HG03521 (cell line): ENCODE data around the gene ARID3B.
"Not testable (repeated sequence)": the region's sequence is repeated elsewhere in the genome, so short reads cannot be mapped to it uniquely, and the experiment has no call there.

Source experiments
- ATAC-seq: cut with Tn5 transposase; IDR thresholded peaks from one replicate; pipeline ENCODE4 v1.9.1; 2021; ENCODE audit warnings: mild to moderate bottlenecking, moderate library complexity; ENCODE audit not compliant: unreplicated experiment

The ARID3B gene, protein sequence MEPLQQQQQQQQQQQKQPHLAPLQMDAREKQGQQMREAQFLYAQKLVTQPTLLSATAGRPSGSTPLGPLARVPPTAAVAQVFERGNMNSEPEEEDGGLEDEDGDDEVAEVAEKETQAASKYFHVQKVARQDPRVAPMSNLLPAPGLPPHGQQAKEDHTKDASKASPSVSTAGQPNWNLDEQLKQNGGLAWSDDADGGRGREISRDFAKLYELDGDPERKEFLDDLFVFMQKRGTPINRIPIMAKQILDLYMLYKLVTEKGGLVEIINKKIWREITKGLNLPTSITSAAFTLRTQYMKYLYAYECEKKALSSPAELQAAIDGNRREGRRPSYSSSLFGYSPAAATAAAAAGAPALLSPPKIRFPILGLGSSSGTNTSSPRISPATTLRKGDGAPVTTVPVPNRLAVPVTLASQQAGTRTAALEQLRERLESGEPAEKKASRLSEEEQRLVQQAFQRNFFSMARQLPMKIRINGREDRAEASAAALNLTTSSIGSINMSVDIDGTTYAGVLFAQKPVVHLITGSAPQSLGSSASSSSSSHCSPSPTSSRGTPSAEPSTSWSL

DNA sequence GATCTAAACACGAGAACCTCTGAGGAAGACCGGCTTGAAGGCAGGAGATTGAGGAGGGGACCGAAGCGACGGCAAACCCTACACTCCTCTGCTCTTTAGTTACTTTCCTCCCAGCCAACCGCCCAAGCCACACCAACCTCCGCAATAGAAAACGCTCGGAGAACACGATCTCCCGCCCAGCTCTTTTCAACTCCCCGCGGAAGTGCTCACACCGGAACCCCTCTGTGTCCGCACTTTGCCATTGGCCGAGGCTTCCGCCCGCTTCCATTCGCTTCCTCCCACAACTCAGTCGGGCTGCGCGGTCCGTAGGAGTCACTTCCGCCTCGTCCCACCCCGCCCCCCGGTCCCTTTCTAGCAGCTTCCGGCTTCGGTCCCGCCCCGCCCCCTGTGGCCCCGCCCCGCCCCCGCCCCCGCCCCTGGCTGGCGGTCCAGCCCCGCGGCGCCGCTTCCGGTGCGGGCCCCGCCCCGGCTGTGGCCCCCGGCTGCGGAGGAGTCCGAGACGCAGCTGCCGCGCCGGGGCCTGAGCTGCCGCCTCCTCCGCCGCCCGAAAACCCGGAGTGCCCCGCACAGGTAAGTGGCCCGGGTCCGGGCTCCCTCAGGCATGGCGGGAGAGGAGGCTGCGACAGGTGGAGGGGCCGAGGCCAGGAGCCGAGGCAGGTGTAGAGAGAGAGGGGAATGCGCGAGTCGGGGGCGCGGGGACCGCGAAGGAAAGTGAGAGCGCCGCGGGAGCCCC, at the start of gene ARID3B:
Gene ARID3B, plus strand, starts transcription at position 460 of the 733 bp plus-strand sequence. CDS start 2,717 bp downstream, outside the sequence.
- ATAC-seq = peak; percentile 83

DNA sequence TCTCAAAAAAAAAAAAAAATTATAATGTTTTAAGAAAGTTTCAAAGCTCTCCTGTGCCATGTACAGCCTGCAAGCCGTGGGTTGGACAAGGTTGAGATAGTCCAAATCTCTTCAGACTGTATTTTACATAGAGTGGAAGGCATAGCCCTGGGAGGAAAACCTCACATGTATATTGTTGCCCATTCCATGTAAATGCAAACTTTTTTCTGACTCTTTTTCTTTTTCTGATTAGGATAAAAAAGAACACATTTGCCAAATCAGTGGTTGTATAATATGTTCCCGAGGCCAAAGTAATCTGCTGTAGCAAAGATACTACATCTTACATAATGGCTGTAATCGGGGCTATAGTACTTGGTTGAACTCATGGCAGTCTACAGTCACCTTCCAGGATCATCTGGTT, 44.4 kb upstream of the ARID3B start:
- no peak for ATAC-seq

DNA sequence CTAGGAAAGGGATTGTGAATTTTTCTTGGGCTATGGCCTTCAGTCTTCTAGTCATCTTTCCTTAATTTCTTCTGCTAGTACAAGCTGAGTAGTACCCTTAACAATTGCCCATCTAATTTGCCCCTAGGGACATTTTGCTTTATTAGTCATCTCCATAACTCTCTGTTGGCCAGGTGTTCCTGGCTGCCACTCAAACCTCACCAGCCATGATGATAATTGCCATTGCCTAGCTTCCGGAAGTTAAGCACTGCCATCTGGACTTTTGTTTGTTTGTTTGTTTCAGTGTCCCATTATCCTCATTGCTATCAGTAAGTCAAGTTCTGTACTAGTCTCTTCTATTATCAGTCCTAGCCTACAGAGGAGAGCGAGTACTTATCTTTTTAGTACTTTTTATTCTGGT, 43.4 kb upstream of the ARID3B start:
- no peak for ATAC-seq

DNA sequence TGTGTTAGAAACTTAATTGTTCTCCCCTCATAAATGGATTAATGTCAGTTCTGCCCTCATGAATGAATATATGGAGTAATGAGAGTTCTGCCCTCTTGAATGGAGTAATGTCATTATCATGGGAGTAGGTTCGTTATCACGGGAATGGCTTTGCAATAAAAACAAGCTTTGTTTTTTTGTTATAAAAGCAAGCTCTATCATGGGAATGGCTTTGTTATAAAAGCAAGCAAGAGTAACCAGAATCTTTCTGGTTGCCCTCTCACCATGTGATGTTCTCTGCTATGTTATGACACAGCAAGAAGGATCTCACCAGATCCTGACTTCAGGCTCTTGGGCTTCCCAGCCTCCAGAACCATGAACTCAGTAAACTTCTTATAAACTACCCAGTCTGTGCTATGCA, 41.7 kb upstream of the ARID3B start:
- no peak for ATAC-seq

DNA sequence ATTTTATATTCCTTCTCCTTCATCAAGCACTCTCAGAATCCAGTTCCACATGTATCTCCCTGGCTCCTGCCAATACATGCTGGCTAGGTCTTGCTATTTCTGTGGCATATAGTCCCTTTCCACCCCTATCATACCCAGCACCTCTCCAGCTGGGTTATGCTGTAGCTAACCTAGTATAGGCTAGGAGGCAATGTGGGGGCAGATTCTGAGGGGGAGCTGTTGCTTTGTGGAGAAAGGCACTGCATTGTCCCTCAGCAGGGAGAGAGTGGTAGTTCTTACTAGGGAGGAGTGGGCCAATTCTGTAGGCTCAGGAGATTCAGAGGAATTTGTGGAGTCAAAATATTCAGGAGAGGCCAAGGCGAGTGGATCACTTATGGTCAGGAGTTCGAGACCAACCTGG, 40.6 kb upstream of the ARID3B start:
- ATAC-seq = no peak

DNA sequence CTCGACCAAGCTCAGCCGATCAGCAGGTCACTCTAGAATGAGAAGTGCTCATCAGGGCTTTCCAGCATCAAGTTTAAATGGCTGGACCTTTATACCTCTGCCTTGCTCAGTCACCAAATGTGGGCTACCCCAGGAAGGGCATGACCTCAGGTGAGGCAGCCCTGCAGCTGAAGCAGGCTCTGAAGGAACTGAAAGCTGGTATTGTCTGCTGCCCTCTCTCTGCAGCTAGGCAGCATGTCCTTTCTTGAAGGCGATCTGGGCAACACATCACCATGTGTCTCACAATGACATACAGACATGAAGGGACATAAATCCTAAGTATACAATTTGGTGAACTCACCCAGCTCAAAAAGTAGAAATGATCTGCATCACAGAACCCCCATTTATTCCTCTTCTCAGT, 38.7 kb upstream of the ARID3B start:
- no peak for ATAC-seq

DNA sequence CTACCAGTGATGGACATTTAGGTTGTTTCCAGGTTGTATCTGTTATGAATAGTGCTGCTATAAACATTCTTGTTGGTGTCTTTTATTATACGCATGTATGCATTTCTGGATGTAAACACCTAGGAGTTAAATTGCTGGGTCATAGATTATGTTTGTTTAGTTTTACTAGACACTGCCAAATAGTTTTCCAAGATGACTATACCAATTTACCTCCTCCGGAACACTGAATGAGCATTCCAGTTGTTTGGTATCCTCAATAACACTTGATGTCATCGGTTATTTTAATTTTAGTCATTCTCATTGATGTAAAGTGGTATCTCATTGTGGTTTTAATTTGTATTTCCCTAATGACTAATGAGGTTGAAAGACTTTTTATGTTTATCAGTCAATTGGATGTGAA, 36.6 kb upstream of the ARID3B start:
- no peak for ATAC-seq

DNA sequence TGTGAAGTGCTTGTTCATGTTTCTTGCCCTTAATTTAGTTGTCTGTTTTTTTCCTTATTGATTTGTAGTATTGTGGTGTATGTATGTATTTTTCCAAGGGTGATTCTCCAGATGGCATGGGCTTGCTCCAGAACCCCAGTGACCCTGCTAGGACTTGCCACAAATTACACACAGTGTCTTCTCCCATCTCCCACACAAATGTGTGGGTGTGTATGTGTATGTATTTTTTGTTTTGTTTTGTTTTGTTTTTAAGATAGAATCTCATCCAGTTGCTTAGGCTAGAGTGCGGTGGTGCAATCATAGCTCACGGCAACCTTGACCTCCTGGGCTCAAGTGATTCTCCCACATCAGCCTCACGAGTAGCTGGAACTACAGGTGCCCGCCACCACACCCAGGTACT, 36.2 kb upstream of the ARID3B start:
- no peak for ATAC-seq

DNA sequence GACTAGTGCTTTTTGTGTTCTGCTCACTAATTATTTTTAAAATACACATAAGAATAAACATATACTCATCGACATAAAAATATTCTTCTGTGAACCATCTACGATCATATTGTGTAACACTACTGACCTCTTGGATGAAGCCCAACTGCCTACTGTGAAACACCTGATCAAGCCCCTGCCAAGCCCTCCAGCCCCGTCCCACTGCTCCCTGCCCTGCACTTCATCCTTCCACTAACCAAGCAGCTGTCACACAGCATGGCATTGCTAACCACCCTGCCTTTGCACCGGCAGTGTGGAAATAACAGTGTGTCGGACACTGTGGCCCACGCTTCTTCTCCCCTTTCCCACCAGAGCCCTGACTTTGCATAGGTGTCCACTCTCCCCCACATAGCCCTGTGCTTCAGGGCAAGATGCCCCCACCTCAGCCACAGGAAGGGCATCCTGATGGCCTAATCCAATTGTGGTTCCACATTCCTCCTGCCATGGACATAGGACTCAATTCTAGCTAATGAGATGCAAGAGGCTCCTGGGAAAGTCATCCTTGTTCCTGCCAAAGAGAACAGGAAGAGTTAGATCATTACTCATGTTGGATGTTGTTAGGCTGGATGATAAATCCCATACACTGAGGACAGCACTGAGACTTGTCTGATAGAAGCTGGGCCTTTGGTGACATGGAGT, 35.0 kb upstream of the ARID3B start:
- no peak for ATAC-seq

DNA sequence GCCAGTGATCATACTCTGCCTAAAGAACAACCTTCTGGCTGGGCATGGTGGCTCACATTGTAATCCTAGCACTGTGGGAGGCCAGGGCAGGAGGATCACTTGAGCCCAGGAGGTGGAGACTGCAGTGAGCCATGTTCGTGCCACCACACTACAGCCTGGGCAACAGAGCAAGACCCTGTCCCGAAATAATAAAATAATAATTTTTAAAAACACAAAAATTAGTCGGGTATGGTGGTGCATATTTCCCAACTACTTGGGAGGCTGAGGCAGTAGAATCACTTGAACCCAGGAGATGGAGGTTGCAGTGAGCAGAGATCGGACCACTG, 34.5 kb upstream of the ARID3B start:
- ATAC-seq = no peak

DNA sequence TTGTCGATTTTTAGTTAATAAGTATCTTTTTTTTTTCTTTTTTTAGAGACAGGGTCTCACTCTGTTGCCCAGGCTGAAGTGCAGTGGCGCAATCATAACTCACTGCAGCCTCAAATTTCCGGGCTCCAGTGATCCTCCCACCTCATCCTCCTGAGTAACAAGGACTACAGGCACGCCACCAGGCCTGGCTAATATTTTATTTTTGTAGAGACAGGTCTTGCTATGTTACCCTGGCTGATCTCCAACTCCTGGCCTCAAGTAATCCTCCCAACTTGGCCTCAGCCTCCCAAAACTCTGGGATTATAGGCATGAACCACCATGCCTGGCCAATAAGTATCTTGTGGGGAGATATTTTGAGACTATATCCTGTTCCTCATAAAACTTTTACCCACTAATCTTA, 29.4 kb upstream of the ARID3B start:
- no peak for ATAC-seq

DNA sequence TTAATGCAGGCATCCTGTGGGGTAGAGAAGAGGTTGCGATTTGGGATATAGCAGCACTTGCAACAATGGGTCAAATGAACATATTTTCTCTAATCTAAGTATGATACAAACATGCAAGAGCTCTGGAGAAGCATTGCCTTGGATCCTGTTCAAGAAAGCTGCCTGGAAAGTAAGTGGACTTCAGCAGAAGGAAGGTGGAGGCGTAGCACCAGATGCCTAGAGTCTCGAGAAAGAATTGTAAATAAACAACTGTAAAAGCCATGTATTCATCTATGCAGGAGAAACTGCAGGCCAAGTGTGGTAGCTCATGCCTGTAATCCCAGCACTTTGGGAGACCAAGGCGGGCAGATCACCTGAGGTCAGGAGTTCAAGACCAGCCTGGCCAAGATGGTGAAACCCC, 27.0 kb upstream of the ARID3B start:
- not testable (repeated sequence) for ATAC-seq

DNA sequence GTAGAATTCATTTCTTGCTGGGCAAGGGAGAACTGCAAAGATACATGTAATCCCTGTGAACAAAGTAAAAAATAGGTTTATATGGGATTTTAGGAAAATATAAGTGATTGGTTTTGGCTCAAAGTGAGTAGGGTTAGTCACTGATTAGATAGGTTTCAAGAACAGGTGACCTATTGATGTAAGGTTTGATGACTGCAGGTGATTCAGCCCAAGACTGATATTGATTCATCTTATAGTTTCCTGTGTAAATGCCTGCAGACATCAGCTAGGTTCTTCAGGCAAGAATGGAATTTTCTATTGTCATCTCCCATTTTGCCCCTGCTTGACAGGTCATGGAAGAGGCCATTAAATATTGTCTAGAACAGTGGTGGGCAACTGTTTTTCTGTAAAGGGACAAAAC, 23.9 kb upstream of the ARID3B start:
- ATAC-seq = no peak

DNA sequence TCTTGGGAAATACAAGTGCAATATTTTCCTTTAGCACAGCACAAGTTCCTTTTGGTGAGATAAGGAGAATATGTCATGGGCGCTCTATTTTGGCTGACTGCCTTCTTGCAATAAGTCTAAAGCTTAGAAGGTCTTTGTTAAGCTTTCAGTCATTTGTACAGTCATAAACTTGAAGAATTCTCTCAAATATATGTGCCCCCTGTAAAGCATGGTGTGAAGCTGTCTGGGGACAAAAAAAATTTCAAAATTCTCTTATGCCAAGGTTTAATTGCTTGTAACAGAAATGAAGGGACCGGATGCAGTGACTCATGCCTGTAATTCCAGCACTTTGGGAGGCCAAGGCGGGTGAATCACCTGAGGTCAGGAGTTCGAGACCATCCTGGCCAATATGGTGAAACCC, 21.7 kb upstream of the ARID3B start:
- no peak for ATAC-seq

DNA sequence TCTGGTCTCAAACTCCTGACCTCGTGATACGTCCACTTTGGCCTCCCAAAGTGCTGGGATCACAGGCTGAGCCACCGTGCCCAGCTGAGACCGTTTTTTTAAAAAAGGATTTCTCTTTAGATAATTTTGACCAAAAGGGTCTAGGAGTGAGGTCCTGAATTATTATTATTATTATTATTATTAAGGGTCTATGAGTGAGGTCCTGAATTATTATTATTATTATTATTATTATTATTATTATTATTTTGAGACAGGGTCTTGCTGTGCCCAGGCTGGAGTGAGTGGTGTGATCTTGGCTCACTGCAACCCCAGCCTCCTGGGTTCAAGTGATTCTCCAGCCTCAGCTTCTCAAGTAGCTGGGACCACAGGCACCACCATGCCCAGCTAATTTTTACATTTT, 20.6 kb upstream of the ARID3B start:
- no peak for ATAC-seq

DNA sequence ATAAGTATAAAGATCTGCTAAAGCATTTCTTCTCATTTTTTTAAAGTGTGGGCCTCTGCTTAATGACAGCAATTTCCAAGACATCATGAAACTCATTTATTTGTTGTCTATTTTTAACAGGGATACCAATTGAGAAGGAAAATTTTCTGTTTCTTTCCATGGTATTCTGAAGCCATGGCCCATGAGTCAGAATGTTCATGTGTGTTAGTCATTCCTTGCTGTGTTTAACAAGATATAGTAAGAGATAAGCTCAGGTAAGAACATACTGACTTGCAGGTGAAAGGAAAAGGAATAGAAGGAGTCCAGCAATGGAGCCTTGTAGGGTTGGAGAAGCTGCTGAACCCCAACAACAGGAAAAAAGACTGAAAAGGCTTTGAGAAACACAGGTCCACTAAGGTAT, 17.0 kb upstream of the ARID3B start:
- no peak for ATAC-seq

DNA sequence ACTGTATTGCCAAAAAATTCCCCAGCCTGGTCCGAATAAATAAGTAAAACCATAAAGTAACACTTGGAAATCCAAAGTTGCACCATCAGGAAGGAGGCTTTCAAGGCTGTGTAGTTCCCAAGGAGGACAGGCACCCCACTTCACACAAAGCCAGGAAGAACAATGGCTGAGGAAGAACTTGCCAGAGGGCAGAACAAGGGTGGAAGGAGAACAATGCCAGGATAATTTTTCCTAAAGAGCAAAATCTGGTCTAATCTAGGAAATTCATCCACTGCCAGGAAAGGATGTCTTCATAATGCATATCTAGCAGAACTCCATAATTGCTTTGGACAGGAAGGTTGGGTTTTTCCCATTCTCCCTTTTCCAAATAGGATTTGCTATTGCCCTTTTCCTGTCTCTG, 15.7 kb upstream of the ARID3B start:
- ATAC-seq = no peak

DNA sequence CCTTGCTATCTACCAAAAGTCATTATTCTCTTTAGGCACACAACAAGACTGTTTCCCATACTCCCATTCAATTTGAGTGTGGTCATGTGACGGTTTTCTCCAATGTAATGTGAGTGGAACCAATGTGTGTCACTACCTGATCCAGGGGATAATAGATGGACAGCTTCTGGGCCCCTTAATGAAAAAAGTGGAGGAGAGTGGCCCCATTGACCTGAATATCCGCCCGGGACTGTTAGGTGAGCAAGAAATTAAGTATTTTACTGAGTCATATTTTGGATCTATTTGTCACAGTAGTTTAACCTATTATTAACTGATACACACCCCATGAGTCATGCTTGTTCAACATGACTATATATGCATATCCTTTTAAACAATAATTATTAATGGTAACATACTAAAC, 15.1 kb upstream of the ARID3B start:
- ATAC-seq = no peak

DNA sequence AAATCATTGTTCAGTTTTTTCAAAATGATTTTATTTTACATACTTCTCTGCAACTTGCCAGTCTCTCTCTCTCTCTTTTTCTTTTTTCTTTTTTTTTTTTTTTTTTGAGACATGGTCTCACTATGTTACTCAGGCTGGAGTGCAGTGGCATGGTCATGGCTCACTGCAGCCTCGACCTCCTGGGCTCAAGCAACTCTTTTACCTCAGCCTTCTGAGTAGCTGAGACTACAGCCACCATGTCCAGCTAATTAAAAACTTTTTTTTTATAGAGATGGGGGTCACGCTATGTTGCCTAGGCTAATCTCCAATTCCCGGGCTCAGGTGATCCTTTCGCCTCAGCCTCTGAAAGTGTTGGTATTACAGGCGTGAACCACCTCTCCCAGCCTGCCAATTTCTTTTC, 12.1 kb upstream of the ARID3B start:
- no peak for ATAC-seq

DNA sequence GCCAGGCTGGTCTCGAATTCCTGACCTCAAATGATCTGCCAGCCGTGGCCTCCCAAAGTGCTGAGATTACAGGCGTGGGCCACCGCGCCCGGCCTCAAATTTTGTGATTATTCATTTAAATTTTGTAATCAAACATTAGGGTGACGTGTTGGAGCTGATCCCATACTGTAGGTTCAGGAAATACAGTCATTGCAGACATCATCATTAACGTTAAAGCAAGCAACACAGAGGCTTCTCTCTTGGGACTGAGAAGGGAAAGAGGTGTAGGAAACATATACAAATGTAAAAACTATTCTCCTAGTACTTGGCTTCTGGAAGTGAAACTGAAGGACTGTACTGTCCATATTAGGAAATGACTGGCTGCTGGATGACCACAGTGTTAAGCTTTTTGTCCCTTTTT, 11.1 kb upstream of the ARID3B start:
- no peak for ATAC-seq

DNA sequence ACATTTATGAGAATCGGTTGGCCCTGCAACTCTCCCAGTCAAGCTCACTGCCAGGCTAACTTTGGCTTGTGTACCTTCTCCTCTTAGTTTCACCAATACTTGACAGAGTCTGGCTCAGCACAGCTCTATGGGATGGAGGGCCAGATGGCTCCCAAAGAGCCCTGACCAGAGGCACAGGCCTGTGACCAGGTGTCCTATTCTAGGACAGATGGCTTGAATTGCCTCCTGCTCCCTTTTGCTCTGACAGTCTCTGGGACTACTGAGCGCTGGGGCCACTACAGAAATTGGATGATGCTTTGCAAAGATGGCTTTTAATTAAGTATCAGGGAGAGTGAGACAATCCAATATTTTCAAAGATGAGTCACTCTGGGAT, 10.3 kb upstream of the ARID3B start:
- ATAC-seq = no peak
